HG02571 (cell line): ENCODE results near the gene SPHK2.

ENCODE experiments used
- ATAC-seq: cut with Tn5 transposase; IDR thresholded peaks from one replicate; pipeline ENCODE4 v1.9.1; 2021; ENCODE audit warnings: mild to moderate bottlenecking, moderate library complexity; ENCODE audit not compliant: unreplicated experiment

SPHK2 gene

GRCh38 chr19:48635966-48636858, 16.9 kb downstream of the SPHK2 start:
- no peak for ATAC-seq

GRCh38 chr19:48636859-48637448, 17.6 kb downstream of the SPHK2 start, which contains the start of gene DBP:
TSS of gene DBP (minus strand) at chr19:48637379. CDS start at chr19:48636994, 385 bp downstream.
- ATAC-seq, result peak; percentile 1

- peak; percentile 57 for ATAC-seq
Measured at GRCh38 chr19:48637449-48637947, 18.2 kb downstream of the SPHK2 start.

- no peak for ATAC-seq
Measured at GRCh38 chr19:48637948-48638830, 18.9 kb downstream of the SPHK2 start.

GRCh38 chr19:48638831-48639381, 19.6 kb downstream of the SPHK2 start:
- no peak for ATAC-seq

- no peak for ATAC-seq
Measured at GRCh38 chr19:48639483-48640375, 20.4 kb downstream of the SPHK2 start.

GRCh38 chr19:48641850-48642249, 22.5 kb downstream of the SPHK2 start:
- no peak for ATAC-seq

GRCh38 chr19:48642862-48643261, 23.6 kb downstream of the SPHK2 start:
- no peak for ATAC-seq

- no peak for ATAC-seq
Measured at GRCh38 chr19:48644355-48644754, 25.0 kb downstream of the SPHK2 start.

- no peak for ATAC-seq
Measured at GRCh38 chr19:48644839-48645619, 25.7 kb downstream of the SPHK2 start.

GRCh38 chr19:48645620-48646000, 26.3 kb downstream of the SPHK2 start:
- no peak for ATAC-seq

- peak; percentile 57 for ATAC-seq
Measured at GRCh38 chr19:48646001-48646721, 26.9 kb downstream of the SPHK2 start, which contains the start of gene CA11. TSS of gene CA11 (minus strand) at chr19:48646187. CDS start at chr19:48645632, 555 bp downstream.

- ATAC-seq, result no peak
Measured at GRCh38 chr19:48646722-48647216, 27.5 kb downstream of the SPHK2 start.

- no peak for ATAC-seq
Measured at GRCh38 chr19:48648134-48648533, 28.8 kb downstream of the SPHK2 start.

- no peak for ATAC-seq
Measured at GRCh38 chr19:48650974-48651682, 31.8 kb downstream of the SPHK2 start.

- ATAC-seq, result no peak
Measured at GRCh38 chr19:48651683-48652048, 32.4 kb downstream of the SPHK2 start.

GRCh38 chr19:48654299-48655059, 35.2 kb downstream of the SPHK2 start:
- no peak for ATAC-seq
